HG02973 (cell line): Measurements from ENCODE around the gene TRIP10.

Source experiments
- ATAC-seq: cut with Tn5 transposase; IDR thresholded peaks from one replicate; pipeline ENCODE4 v1.9.1; 2021; ENCODE audit warnings: moderate library complexity; ENCODE audit not compliant: unreplicated experiment

The TRIP10 gene

DNA sequence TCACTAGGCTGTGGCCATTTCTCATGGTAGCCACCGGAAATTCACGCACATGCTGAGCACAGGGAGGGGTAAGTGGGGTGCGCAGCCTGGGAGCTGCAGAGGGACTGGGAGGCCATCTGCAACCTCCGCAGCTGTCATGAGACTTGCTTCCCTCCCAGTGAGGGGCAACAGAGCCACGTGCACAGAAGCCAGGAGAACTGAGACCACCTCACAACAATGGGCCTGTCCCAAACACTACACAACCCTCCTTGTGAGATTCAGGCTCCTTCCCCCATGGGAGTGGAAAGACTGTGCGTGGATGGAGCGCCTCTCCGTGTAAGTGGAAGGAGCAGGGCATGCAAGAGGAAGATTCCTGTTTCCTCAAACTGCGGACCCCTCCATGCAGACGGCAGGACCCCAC, 27.9 kb upstream of the TRIP10 start:
- ATAC-seq: no peak

DNA sequence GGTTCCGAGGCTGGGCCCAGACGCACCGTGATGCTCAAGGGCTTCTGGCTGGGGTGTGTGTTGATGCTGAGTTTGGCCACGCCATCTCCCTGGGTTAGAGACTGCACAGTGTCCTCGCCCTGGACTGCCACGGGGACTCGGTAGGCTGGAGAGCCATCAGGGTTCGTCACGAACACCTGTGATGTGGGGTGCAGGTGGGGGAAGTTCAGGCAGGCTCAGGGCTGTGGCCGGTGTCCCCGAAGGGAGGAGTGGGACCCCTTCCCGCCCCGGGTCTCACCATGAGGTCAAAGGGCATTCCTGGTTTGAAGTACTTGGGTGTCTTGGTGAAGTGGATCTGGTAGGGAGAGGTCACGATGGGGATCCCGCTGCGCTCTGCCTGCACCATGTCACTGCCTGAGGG, 27.2 kb upstream of the TRIP10 start:
- ATAC-seq: no peak

DNA sequence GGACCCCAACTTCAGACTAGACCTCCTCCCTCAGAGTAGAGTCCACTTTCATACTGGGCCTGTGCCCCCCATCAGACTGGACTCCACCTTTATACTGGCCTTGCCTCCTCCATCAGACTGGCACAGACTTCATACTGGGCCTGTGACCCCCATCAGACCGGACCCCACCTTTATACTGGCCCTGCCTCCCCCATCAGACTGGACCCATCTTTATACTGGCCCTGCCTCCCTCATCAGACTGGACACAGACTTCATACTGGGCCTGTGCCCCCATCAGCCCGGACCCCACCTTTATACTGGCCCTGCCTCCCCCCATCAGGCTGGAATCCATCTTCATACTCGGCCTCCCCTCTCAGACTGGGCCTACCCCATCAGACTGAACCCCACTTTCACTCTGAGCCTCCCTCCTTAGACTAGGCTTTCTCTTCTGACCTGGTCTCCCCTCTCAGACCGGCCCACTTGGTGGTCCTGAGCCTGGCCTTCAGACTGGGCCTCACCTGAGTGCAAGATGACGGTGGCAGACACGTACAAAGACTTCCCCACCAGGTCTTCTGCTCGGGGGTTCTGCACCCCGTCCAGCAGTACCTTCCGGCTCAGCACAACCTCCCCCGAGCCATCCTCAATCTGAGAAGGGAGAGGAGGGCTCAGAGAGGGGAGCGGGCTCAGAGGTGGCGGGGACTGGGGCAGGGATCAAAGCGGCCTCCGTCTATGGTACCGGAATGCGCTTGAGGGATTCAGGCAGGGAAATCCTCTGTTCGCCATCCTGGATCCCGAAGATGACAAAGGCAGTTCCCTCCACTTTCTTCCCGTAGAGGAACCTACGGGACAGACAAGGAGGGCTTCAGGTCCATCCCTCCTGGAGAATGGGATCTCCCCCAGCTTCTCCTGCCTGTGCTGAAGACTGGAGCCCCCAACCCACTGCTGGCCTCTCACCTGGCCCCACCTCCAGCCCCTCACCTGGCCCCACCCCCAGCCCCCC, 26.5 kb upstream of the TRIP10 start:
- ATAC-seq: no peak

DNA sequence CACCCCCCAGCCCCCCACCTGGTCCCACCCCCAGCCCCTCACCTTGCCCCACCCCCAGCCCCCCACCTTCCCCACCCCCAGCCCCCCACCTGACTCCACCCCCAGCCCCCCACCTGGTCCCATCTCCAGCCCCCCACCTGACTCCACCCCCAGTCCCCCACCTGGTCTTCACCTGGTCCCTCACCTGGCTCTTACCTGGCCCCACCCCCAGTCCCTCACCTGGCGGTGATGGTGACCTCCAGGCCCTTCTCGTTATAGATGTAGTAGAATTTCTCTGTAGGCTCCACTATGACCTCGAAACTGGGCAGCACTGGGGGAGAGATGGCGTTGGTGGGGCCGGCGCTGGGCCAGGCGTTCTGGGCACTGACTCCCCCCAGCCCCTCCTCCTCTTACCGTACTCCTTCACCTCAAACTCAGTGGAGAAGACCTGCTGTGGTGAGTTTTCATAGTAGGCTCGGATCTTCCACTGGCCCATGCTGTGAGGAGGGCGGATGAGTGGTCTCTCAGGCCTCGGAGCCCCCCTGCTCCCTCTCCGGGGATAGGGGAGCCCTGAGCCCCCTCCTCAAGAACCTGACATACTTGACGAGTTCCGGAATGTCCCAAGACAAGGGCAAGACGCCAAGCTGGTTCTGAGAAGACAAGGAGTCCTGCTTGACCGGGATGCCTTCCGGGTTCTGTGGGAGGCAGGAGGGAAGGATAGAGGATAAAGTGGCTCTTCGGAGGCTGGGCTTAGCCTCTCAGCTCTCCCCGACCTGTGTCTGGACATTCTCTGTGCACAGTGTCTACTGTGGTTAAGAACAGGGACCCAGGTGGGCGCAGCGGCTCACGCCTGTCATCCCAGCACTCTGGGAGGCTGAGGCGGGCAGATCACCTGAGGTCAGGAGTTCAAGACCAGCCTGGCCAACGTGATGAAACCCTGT, 25.4 kb upstream of the TRIP10 start:
- ATAC-seq: no peak

DNA sequence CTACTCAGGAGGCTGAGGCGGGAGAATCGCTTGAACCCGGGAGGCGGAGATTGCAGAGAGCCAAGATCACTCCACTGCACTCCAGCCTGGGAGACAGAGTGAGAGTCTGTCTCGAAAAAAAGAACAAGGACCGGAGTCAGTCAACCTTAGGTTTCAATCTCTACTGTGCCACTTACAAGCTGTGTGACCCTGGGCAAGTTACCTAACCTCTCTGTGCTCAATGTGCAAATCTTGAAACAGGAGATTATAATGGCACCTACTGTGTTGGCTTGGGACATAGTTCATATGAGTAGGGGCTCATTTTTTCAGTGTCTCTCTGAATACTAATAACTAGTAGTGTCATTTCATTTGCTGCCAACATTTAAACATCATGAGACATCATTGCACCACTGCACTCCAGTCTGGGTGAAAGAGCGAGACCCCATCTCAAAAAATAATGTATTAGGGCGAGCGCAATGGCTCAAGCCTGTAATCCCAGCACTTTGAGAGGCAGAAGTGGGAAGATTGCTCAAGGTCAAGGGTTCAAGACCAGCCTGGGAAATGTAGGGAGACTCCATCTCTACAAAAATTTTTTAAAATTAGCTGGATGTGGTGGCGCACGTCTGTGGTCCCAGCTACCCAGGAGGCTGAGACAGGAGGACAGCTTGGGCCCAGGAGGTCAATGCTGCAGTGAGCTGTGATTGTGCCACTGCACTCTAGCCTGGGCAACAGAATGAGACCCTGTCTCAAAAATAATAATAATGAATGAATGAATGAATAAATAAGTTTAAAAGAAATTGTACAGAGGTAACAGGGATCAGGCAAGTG, 24.5 kb upstream of the TRIP10 start:
- no peak for ATAC-seq

DNA sequence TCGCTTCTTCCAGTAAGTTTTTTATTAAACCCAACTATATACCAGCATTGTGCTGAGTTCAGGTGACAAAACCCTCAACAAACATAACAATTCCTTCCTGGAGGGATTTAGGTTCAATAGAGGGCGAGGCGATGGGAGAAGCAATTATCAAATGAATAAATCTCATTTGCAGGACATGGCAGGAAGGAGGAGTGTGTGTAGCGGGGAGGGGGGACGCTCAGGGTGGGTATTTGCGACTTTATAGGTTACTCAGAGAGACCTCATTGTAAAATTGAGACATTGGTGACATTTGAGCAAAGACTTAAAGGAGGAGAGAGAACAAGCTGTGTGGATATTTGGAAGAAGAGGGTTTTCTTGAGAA, 22.9 kb upstream of the TRIP10 start:
- ATAC-seq: no peak

DNA sequence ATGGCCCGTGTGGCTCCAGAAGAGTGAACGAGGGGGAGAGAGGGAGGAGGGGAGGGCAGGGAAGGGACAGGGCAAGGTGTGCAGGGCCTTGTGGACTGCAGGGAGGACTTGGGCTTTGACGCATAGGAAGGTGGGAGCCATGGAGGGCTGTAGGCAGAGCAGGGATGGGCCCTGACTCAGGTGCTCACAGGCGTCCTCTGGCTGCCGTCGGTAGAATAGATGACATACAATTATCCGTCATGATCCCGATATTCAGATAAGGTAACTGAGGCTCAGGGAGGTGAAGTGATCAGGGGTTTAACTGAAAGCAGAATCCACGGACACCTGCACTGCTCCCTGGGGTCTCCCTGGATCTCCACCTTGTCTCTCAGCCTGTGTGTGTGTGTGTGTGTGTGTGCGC, 22.4 kb upstream of the TRIP10 start:
- ATAC-seq: no peak

DNA sequence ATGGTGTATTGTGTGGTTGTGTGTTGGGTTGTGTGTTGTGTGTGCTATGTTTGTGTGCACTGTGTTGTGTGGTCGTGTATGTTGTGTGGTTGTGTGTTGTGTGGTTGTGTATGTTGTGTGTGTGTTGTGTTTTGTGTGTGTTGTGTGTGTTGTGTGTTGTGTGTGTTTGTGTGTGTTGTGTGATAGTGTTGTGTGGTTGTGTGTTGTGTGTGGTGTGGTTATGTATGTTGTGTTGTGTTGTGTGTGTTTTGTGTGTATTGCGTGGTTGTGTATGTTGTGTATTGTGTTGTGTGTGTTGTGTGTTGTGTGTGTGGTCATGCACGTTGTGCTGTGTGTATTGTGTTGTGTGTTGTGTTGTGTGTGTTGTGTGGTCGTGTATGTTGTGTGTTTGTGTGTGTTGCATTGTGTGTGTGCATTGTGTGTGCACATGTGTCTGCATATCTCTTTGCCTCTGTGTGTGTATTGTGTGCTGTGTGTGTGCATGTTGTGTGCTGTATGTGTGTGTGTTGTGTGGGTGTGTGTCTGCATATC, 22.0 kb upstream of the TRIP10 start:
- ATAC-seq: no peak

DNA sequence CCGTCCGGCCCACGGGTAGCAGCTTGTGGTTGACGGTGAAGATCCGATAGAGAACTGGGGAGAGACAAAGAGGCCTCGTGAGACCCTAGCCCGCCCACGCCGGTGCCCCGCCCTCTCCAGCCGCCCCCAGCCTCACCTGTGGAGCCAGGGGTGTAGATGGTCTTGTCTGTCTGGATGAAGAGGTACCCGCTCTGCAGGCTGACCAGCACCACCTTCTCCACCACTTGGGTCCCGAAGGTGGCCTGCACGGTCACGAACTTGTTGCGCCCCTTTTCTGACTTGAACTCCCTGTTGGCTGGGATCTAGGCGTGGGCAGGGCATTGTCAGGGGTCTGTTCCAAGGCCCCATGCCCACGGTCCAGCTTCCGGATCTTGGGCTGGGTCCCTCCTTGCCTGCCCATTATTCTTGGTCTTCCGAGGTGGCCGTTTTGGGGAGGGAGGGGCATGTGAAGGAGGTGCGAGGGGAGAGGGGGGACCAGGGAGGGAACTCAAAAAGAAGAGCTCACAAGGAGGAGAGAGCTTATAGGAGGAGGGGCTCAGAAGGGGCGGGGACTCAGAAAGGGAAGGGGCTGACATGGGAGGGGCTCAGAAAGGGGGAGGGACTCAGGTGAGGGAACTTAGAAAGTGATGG, 21.3 kb upstream of the TRIP10 start:
- no peak for ATAC-seq

DNA sequence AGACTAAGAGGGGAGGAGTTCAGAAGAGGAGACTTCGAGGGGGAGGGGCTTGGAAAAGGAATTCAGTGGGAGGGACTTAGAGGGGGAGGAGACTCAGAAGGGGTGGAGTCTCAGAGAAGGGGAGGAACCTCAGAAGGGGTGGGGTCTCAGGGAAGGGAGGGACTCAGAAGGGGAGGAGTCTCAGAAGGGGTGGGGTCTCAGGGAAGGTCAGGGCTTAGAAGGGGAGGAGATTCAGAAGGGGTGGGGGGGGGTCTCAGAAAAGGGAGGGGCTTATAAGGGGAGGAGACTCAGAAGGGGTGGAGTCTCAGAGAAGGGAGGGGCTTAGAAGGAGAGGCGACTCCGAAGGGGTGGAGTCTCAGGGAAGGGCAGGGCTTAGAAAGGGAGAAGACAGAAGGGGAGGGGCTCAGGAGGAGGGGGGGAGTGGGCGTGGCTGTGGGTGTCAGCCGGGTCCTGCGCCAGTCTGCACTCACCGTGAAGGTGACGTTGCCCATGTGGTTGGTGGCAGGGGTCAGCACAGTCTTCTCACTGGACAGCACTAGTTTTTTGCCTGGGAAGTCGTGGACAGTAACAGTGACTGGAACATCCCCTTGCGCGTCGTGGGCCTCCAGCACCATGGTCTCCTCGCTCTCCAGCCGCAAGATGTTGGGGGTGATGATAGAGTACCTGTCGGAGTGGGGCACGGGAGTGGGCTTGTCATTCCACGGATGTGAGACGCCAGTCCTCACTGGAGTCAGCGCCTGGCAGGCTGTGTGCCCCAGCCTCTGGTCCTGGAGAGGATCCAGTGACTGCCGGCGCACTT, 20.5 kb upstream of the TRIP10 start:
- no peak for ATAC-seq

DNA sequence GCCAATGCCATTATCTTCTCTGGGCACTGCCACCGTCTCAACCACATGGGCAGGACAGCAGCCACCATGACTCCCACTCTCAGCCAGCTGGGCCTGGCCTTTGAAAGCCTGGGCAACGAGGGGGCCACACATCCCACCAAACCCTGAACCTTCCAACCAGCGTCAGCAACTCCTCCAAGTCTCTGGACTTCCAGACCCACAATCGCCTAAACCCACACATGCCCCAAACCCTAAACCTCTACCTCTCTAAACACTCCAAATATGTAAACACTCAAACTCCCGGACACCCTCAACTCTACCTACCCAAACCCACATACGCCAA, 20.0 kb upstream of the TRIP10 start:
- ATAC-seq: no peak

DNA sequence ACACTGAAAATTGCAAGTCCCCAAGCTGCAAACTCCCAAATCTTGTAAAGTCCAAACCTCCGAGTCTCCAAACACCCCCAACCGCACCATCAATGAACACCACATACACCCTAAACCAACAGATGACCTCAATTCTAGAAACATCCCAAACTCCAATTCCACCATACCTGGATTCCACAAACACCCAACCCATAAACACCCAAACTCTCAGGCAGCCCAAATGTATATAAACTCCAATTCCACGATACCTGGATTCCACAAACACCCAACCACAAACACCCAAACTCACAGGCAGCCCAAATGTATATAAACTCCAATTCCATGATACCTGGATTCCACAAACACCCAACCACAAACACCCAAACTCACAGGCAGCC, 19.5 kb upstream of the TRIP10 start:
- no peak for ATAC-seq

DNA sequence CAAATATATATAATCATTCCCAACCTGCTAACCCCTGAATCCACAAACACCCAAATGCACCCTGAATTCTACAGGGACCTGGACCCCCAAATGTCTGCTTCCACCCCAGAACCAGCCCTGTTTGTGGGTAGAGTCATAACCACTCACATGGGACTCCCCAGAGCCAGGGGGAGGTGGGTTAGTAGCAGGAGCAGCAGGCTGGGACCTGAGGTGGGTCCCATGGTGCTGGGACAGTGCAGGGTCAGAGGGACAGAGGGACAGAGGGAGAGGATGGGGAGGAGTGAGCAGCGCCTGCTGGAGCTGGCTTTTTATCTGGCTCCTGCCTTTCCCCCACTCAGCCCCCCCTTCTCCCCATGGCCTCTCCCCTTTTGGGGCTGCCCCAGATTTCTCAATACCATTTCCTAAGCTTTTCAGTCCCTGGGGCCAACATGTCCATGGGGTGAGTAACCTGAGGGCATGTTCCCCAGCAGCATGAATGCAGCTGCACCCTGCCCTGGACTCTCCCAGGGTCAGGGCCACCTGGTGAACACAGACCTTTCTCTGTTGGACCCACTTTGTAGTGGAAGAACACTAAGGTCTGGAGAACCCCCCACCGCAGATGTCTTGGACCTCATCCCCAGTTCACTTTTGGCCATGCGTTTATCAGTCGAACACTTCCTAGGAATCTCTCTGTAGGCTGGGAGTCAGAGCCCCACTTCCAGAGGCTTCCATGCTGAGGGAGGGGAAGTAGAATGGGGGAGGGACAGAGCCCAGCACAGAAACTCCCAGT, 18.9 kb upstream of the TRIP10 start, which contains the start of gene C3:
Gene C3 (minus strand): TSS at position 282 of the 769 bp plus-strand sequence. CDS start 61 bp downstream, at position 221.
- no peak for ATAC-seq

DNA sequence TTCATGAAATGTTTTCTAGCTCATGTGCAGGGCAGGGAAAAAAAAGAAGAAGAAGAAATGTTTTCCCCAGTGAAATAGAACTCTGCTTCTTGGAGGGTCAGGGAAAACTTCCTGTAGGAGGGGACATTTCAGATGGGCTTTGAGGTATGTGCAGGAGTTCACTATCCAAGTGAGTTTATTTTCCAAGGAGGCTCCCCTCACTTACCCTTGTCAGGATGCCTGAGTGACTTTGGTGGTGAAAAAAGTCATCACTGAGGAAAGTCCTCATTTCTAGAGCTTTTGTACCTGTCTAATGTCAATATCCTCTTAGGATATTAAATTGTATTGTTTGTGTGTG, 18.4 kb upstream of the TRIP10 start:
- no peak for ATAC-seq

DNA sequence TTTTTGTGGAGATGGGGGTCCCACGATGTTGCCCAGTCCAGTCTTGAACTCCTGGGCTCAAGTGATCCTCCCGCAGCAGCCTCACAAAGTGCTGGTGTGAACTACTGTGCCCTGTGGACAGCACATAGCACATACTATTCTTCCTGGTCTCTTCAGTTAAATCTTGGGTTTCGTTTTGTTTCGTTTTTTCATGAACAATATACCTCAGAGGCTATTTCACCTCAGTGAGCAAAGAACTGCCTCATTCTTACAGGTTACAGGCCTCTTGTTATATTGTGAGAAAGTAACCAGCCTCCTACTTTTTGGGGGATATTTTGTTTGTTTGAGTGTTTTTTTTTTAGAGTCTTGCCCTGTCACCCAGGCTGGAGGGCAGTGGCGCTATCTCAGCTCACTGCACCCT, 17.7 kb upstream of the TRIP10 start:
- ATAC-seq: no peak

DNA sequence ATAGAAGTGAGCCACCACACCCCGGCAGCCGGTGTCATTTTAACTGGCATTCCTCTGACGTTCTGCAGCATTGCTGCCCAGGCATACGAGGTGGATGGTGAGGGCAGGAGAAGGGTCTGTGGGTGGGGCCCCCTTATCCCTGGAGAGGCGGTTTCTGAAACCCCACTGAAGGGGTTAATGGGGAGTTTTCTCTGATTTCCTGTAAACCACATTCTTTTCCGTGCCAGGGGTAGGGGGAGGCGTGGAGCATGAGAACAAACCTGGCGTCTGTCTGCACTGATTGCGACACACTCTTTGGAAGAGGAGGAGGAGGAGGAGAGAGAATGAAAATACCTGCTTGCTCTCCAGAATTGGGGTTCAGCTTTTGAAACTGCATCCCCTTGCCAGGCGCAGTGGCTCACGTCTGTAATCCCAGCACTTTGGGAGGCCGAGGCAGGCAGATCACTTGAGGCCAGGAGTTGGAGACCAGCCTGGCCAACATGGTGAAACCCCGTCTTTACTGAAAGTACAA, 16.3 kb upstream of the TRIP10 start:
- no peak for ATAC-seq

DNA sequence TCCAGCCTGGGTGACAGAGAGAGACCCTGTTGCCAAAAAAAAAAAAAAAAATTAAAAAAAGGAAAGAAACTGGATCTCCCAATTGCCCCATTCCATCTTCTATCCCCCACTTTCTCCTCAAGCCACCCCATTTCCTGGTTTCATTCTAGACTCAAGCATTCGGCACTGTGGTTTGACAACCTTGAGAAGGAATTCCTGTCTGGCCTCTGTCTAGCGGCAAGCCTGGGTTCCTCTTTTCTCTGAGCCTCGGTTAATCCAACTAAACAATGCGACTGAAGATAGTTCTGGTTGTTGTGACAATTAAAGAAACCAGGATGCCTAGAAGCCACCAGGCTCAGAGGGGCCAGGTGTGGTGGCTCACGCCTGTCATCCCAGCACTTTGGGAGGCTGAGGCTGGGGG, 15.7 kb upstream of the TRIP10 start:
- ATAC-seq: no peak

DNA sequence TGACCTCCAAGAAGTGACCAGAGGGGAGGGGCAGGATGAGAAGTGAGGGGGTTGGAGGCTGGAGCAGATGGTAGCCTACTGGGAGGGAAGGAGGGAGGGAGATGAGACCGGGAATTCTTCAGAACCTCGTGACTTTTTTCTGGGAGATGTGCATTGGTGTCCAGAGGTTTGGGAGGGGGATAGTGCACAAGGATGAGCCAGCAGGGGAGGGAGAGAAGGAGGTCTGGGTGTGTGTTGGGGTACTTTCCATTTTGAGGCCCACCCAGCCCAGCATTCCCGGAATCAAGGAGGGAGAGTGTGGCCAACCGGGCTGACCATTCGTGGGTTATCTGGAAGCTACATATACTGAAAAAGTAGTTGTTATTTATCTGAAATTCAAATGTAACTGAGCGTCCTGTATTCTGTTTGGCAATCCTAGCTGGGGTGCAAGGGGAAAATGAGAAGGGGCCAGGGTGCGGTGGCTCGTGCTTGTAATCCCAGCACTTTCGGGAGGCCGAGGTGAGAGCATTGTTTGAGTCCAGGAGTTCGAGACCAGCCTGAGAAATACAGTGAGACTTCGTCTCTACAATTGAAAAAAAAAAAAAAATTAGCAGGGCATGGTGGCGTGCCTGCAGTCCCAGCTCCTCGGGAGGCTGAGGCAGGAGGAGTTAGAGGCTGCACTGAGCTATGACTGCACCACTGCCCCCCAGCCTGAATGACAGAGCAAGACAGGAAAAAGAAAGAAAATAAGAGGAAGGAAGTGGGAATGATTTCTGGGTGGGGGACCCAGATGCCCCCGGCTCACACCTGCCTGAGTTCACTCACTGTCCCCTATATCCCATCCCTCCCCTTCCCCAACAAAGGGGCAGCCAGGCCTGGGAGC, 14.6 kb upstream of the TRIP10 start:
- ATAC-seq: no peak
